ENCODE measurements around the gene PTP4A1. TPM values are rescaled to one million over a fixed set of nuclear protein-coding genes. Genes with fewer than 3 reads are reported as not detected.

The PTP4A1 gene
- polyA plus RNA-seq, 1 of the 3 experiments (the other 2 are of a cell fraction): 12.5 TPM

GRCh38 chr6:63581355-63582013 is 9.2 kb downstream of the PTP4A1 start (continued):
- no peak for TF ChIP-seq SIN3A (IDR thresholded peaks at IDR 0.05; ENCODE audit: borderline replicate concordance, low read depth, low read length)
- TF ChIP-seq YY1 (IDR thresholded peaks at IDR 0.05; ENCODE audit: low read depth): no peak
- TF ChIP-seq ELF1 (IDR thresholded peaks at IDR 0.05): no peak

- 99% methylated on average over 4 of the region's 4 CpGs for WGBS (ENCODE audit: low lambda C conversion rate)
- Histone ChIP-seq H3K9me2 (no peaks in the 10 kb centered on the region), H4K20me1 (ENCODE audit: insufficient read depth) (peaks cover 5% of the 10 kb centered on the region; the same call in 1 of the 2 replicates), H3K4me1 (ENCODE audit: control insufficient read depth in 1 of 2, insufficient read depth in 2 of 2, low read depth in 1 of 2, low read length in 1 of 2) (no peaks in the 10 kb centered on the region), H3F3A (replicated peaks; ENCODE audit: insufficient read depth) (peaks cover 42% of the 10 kb centered on the region), H3K27ac (ENCODE audit: low read depth in 2 of 2, low read length in 1 of 2) (no peak overlapping the region), H3K4me2 (no peak overlapping the region), H3K79me2 (ENCODE audit: insufficient read depth) (peaks cover 16% of the 10 kb centered on the region), H3K9ac (no peak overlapping the region), H3K27me3 (ENCODE audit: insufficient read depth) (no peaks in the 10 kb centered on the region), H2AFZ (ENCODE audit: low read depth) (no peak overlapping the region), H3K36me3 (replicated peaks in 1 of 2; ENCODE audit: control insufficient read depth in 1 of 2, insufficient read depth in 2 of 2, low read length in 1 of 2) (peaks cover 57 to 62% of the 10 kb centered on the region in 2 experiments), H3K9me3 (no peaks in the 10 kb centered on the region), H3K4me3 (ENCODE audit: low read depth in 2 of 2, low read length in 1 of 2) (no peak overlapping the region)
- no peak for DNase-seq
- ChIA-PET POLR2A (no interaction called here), CTCF (interaction anchor here (3.5 kb wide), 1 partner anchor 9 kb away, joined by 18 read pairs; no protein-coding TSS in a partner anchor)
- TF ChIP-seq TEAD4 (IDR thresholded peaks at IDR 0.05; ENCODE audit: borderline replicate concordance, insufficient read depth) (no peak), FOSL2 (IDR thresholded peaks at IDR 0.05; ENCODE audit: borderline replicate concordance, low read depth) (no peak), POLR2AphosphoS5 (IDR thresholded peaks at IDR 0.05; ENCODE audit: low read depth, low read length) (no peak), IRF3 (IDR thresholded peaks at IDR 0.05; ENCODE audit: low read depth, low read length) (no peak), FOXJ3 (CRISPR knock-in tag; IDR thresholded peaks at IDR 0.05) (no peak), USF2 (IDR thresholded peaks at IDR 0.05; ENCODE audit: borderline replicate concordance, low read depth, low read length) (no peak), JUND (IDR thresholded peaks at IDR 0.05) (no peak), PBX3 (IDR thresholded peaks at IDR 0.05) (no peak), SMC3 (IDR thresholded peaks at IDR 0.05; ENCODE audit: low read depth, low read length) (no peak), MXI1 (IDR thresholded peaks at IDR 0.05; ENCODE audit: low read depth, low read length) (no peak), ZBTB33 (IDR thresholded peaks at IDR 0.05; ENCODE audit: borderline replicate concordance, low read depth) (no peak), EP300 (IDR thresholded peaks at IDR 0.05; ENCODE audit: borderline replicate concordance in 1 of 2, low read depth in 1 of 2, low read length in 1 of 2) (no peak), ELF1 (IDR thresholded peaks at IDR 0.05) (no peak)
- TF ChIP-seq, protein P1, sequence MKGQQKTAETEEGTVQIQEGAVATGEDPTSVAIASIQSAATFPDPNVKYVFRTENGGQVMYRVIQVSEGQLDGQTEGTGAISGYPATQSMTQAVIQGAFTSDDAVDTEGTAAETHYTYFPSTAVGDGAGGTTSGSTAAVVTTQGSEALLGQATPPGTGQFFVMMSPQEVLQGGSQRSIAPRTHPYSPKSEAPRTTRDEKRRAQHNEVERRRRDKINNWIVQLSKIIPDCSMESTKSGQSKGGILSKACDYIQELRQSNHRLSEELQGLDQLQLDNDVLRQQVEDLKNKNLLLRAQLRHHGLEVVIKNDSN (IDR thresholded peaks at IDR 0.05; ENCODE audit: borderline replicate concordance, low read depth): no peak
Observed at GRCh38 chr6:63582579-63583231, 10.4 kb downstream of the PTP4A1 start.

Measured in SK-N-SH (cell line).